Activated CD8-positive, alpha-beta T cell treated with anti-CD3 and anti-CD28 coated beads for 36 hours (primary cell): ENCODE measurements around the gene HOMER3. TPM values are rescaled to one million over a fixed set of nuclear protein-coding genes. Genes with fewer than 3 reads are reported as not detected.

ENCODE experiments used
- ATAC-seq: fragments of 200-7000 bp; cut with Tn5 transposase; one replicate; pipeline ENCODE4 v1.10.0; 2021; ENCODE audit warnings: mild to moderate bottlenecking, moderate library complexity
- CTCF ChIA-PET: fragments of 350-600 bp; sonication (Branson Sonifier 250); formaldehyde crosslinking; loops from one replicate; lab custom pipeline; 2021; ENCODE audit warnings: antibody characterized with exemption; lab: Charles Lee
- POLR2A ChIA-PET: fragments of 350-600 bp; sonication (Branson Sonifier 250); formaldehyde crosslinking; loops from one replicate; lab custom pipeline; 2021; ENCODE audit warnings: antibody characterized with exemption; lab: Charles Lee
- DNase-seq: peaks from one replicate; pipeline ENCODE4 v3.0.0-alpha.2; 2020
- H3K27ac Mint-ChIP-seq: one replicate; pipeline ENCODE4 v1.8.0; 2021; ENCODE audit warnings: mild to moderate bottlenecking, mixed read lengths
- H3K27me3 Mint-ChIP-seq: one replicate; pipeline ENCODE4 v1.8.0; 2021; ENCODE audit warnings: mixed read lengths
- H3K36me3 Mint-ChIP-seq: one replicate; pipeline ENCODE4 v1.8.0; 2021; ENCODE audit warnings: low read depth, mixed read lengths
- H3K4me1 Mint-ChIP-seq: one replicate; pipeline ENCODE4 v1.8.0; 2021; ENCODE audit warnings: low read depth, mixed read lengths
- H3K4me3 Mint-ChIP-seq: one replicate; pipeline ENCODE4 v1.8.0; 2021; ENCODE audit warnings: mild to moderate bottlenecking, moderate library complexity, mixed read lengths
- H3K9me3 Mint-ChIP-seq: one replicate; pipeline ENCODE4 v1.8.0; 2021; ENCODE audit warnings: mixed read lengths
- CTCF ChIP-seq: fragments of 200-600 bp; IDR thresholded peaks from one replicate; pipeline ENCODE4 v1.8.0; 2022; ENCODE audit warnings: antibody characterized with exemption, mild to moderate bottlenecking
- intact Hi-C: fragments of 100-400 bp; cut with micrococcal nuclease; formaldehyde crosslinking; loops from one replicate; pipeline ENCODE4 v1.10.0; 2022
- total RNA-seq, 2 experiments: library from RNA; stranded (reverse); gene quantifications; one replicate each; pipeline ENCODE4 v1.2.3, GENCODE V29; 2021

HOMER3 gene
- total RNA-seq, 2 experiments from 2014 or later: 0.36 to 0.51 TPM

GRCh38 chr19:18906605-18907519, 34.2 kb downstream of the HOMER3 start:
- no peaks in the 10 kb centered on the region for H3K27me3 Mint-ChIP-seq
- ATAC-seq (no peak), DNase-seq (no peak)
- peaks cover 11% of the 10 kb centered on the region for H3K36me3 Mint-ChIP-seq
- no peak overlapping the region for H3K4me3 Mint-ChIP-seq
- intact Hi-C loops: no loop called here
- H3K4me1 Mint-ChIP-seq: no peaks in the 10 kb centered on the region
- ChIA-PET POLR2A (interaction anchor here (0.6 kb wide), 1 partner anchor 84 kb away, joined by 3 read pairs; no protein-coding TSS in a partner anchor), CTCF (no interaction called here)
- no peak for TF ChIP-seq CTCF
- H3K27ac Mint-ChIP-seq: no peak overlapping the region
- H3K9me3 Mint-ChIP-seq: no peaks in the 10 kb centered on the region

- ATAC-seq (no peak), DNase-seq (no peak)
- Mint-ChIP-seq H3K27me3 (no peaks in the 10 kb centered on the region), H3K9me3 (no peaks in the 10 kb centered on the region), H3K27ac (no peak overlapping the region), H3K4me1 (no peaks in the 10 kb centered on the region), H3K36me3 (peaks cover 19% of the 10 kb centered on the region), H3K4me3 (no peak overlapping the region)
- ChIA-PET CTCF (no interaction called here), POLR2A (no interaction called here)
- no peak for TF ChIP-seq CTCF
- intact Hi-C loops: no loop called here
Observed at GRCh38 chr19:18905513-18906236, 35.3 kb downstream of the HOMER3 start.

GRCh38 chr19:18905058-18905456, 36.0 kb downstream of the HOMER3 start:
- Mint-ChIP-seq H3K27me3 (no peaks in the 10 kb centered on the region), H3K4me1 (no peaks in the 10 kb centered on the region), H3K36me3 (peaks cover 21% of the 10 kb centered on the region), H3K27ac (no peak overlapping the region), H3K4me3 (no peak overlapping the region), H3K9me3 (no peaks in the 10 kb centered on the region)
- ChIA-PET CTCF (no interaction called here), POLR2A (interaction anchor here (2.8 kb wide), 1 partner anchor 14 kb away, joined by 10 read pairs; the partner anchor contains the start of genes COPE and DDX49)
- ATAC-seq (no peak), DNase-seq (no peak)
- no peak for TF ChIP-seq CTCF
- intact Hi-C loops: no loop called here

GRCh38 chr19:18904334-18905057, 36.5 kb downstream of the HOMER3 start:
- no peak for TF ChIP-seq CTCF
- ChIA-PET POLR2A (interaction anchor here (2.8 kb wide), 1 partner anchor 15 kb away, joined by 10 read pairs; the partner anchor contains the start of genes COPE and DDX49), CTCF (no interaction called here)
- ATAC-seq (no peak), DNase-seq (no peak)
- Mint-ChIP-seq H3K27ac (no peak overlapping the region), H3K27me3 (no peaks in the 10 kb centered on the region), H3K4me3 (no peak overlapping the region), H3K9me3 (no peaks in the 10 kb centered on the region), H3K4me1 (no peaks in the 10 kb centered on the region), H3K36me3 (peaks cover 20% of the 10 kb centered on the region)
- intact Hi-C loops: no loop called here
